OCI-LY1 (cell line): ENCODE data around the gene TSHR.

Source experiments
- EZH2 ChIP-seq: fragments of 200-600 bp; sonication (generic), shearing (Covaris generic); IDR thresholded peaks from 2 replicates; pipeline ENCODE4 v1.8.0; 2017; ENCODE audit warnings: borderline replicate concordance, mixed run types, mild to moderate bottlenecking, antibody characterized with exemption, low read length, moderate library complexity, mixed read lengths
- TF ChIP-seq, protein P1 (sequence below): fragments of 200-600 bp; sonication (generic), shearing (Covaris generic); IDR thresholded peaks from 2 replicates; pipeline ENCODE4 v1.5.1; 2017; ENCODE audit warnings: mild to moderate bottlenecking, antibody characterized with exemption, low read length, moderate library complexity, mixed read lengths

DNA sequence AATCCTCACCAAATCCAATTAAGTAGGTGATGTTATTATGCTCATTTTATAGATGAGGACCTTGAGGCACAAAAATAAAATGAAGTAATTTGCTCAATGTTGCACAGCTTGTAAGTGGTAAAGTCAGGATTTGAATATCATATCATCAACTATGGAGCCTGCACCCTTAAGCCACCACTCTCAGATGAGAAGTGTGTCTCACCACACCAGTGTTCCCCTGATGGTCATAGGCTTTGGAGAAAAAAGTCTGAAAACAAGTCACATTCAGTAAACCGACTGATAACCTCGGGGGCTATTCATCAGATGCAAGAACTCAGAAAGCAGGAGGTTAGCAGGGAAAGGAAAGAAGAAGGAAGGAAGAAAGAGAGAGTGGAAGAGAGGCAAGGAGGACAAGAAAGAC is 2.8 kb downstream of the TSHR start:
- TF ChIP-seq, protein P1, sequence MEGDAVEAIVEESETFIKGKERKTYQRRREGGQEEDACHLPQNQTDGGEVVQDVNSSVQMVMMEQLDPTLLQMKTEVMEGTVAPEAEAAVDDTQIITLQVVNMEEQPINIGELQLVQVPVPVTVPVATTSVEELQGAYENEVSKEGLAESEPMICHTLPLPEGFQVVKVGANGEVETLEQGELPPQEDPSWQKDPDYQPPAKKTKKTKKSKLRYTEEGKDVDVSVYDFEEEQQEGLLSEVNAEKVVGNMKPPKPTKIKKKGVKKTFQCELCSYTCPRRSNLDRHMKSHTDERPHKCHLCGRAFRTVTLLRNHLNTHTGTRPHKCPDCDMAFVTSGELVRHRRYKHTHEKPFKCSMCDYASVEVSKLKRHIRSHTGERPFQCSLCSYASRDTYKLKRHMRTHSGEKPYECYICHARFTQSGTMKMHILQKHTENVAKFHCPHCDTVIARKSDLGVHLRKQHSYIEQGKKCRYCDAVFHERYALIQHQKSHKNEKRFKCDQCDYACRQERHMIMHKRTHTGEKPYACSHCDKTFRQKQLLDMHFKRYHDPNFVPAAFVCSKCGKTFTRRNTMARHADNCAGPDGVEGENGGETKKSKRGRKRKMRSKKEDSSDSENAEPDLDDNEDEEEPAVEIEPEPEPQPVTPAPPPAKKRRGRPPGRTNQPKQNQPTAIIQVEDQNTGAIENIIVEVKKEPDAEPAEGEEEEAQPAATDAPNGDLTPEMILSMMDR: no peak
- TF ChIP-seq EZH2: no peak
